ENCODE results near the gene SLC44A3. TPM values are rescaled to one million over a fixed set of nuclear protein-coding genes. Genes with fewer than 3 reads are reported as not detected.

Gene SLC44A3
- total and polyA plus RNA-seq, 3 donors from 2014 or later = 2.7 to 6.4 (median 3.4) TPM

- no peaks in the 10 kb centered on the region for H3K36me3 ChIP-seq (ENCODE audit: low read depth, missing control alignments)
- H3K4me1 ChIP-seq = peaks cover 23% of the 10 kb centered on the region
- intact Hi-C loops (cut with DNase I; ENCODE audit: low total_unique reads) = loop anchor here (10.0 kb wide), 1 partner anchor 187 kb away; no protein-coding TSS in a partner anchor
- WGBS, 2 donors = 79 to 89% methylated on average over 2 of the region's 2 CpGs
- no peak for DNase-seq
- no peaks in the 10 kb centered on the region for H3K27me3 ChIP-seq
- H3K4me3 ChIP-seq = no peak overlapping the region
- TF ChIP-seq CTCF (IDR thresholded peaks at IDR 0.05) (no peak), POLR2A (IDR thresholded peaks at IDR 0.05) (no peak)
- H3K27ac ChIP-seq = no peak overlapping the region
- H3K9me3 ChIP-seq = no peaks in the 10 kb centered on the region
Measured at GRCh38 chr1:94858276-94858675, 38.1 kb downstream of the SLC44A3 start.

GRCh38 chr1:94859174-94859573, 39.0 kb downstream of the SLC44A3 start:
- Histone ChIP-seq H3K4me1 (peaks cover 25% of the 10 kb centered on the region), H3K4me3 (no peak overlapping the region), H3K27ac (no peak overlapping the region), H3K27me3 (no peaks in the 10 kb centered on the region), H3K9me3 (no peaks in the 10 kb centered on the region), H3K36me3 (ENCODE audit: low read depth, missing control alignments) (no peaks in the 10 kb centered on the region)
- intact Hi-C loops (cut with DNase I; ENCODE audit: low total_unique reads) = loop anchor here (10.0 kb wide), 1 partner anchor 186 kb away; no protein-coding TSS in a partner anchor
- no peak for TF ChIP-seq CTCF (IDR thresholded peaks at IDR 0.05)
- no peak for TF ChIP-seq POLR2A (IDR thresholded peaks at IDR 0.05)
- no peak for DNase-seq
- 51 to 57% methylated on average over 2 of the region's 2 CpGs for WGBS, 2 donors

- intact Hi-C loops (cut with DNase I; ENCODE audit: low total_unique reads) = loop anchor here (5.0 kb wide), 1 partner anchor 65 kb away; the partner anchor contains the start of gene CNN3
- H3K27me3 ChIP-seq = no peaks in the 10 kb centered on the region
- TF ChIP-seq POLR2A (IDR thresholded peaks at IDR 0.05) (no peak), CTCF (IDR thresholded peaks at IDR 0.05) (no peak)
- no peak for DNase-seq
- 100% methylated on average over 2 of the region's 2 CpGs for WGBS, 2 donors
- H3K27ac ChIP-seq = peak overlapping the region; percentile 75 to 87
- no peaks in the 10 kb centered on the region for H3K9me3 ChIP-seq
- H3K4me1 ChIP-seq = peaks cover 25% of the 10 kb centered on the region
- no peak overlapping the region for H3K4me3 ChIP-seq
- no peaks in the 10 kb centered on the region for H3K36me3 ChIP-seq (ENCODE audit: low read depth, missing control alignments)
Measured at GRCh38 chr1:94862718-94863117, 42.6 kb downstream of the SLC44A3 start.

- intact Hi-C loops (cut with DNase I; ENCODE audit: low total_unique reads) = loop anchor here (5.0 kb wide), 1 partner anchor 64 kb away; the partner anchor contains the start of gene CNN3
- 14 to 16% methylated on average over 2 of the region's 2 CpGs for WGBS, 2 donors
- DNase-seq = no peak
- no peaks in the 10 kb centered on the region for H3K9me3 ChIP-seq
- H3K36me3 ChIP-seq (ENCODE audit: low read depth, missing control alignments) = no peaks in the 10 kb centered on the region
- no peaks in the 10 kb centered on the region for H3K27me3 ChIP-seq
- peaks cover 25% of the 10 kb centered on the region for H3K4me1 ChIP-seq
- peak overlapping the region; percentile 75 to 87 for H3K27ac ChIP-seq
- H3K4me3 ChIP-seq = no peak overlapping the region
- no peak for TF ChIP-seq CTCF (IDR thresholded peaks at IDR 0.05)
- no peak for TF ChIP-seq POLR2A (IDR thresholded peaks at IDR 0.05)
Measured at GRCh38 chr1:94863297-94863911, 43.2 kb downstream of the SLC44A3 start.

GRCh38 chr1:94863919-94864318, 43.8 kb downstream of the SLC44A3 start:
- TF ChIP-seq POLR2A (IDR thresholded peaks at IDR 0.05) (no peak), CTCF (IDR thresholded peaks at IDR 0.05) (no peak)
- Histone ChIP-seq H3K27ac (peak overlapping the region; percentile 75 to 87), H3K4me1 (peaks cover 25% of the 10 kb centered on the region), H3K4me3 (no peak overlapping the region), H3K27me3 (no peaks in the 10 kb centered on the region), H3K36me3 (ENCODE audit: low read depth, missing control alignments) (no peaks in the 10 kb centered on the region), H3K9me3 (no peaks in the 10 kb centered on the region)
- 33 to 52% methylated on average over 4 of the region's 4 CpGs for WGBS, 2 donors
- DNase-seq = peak; percentile 60
- intact Hi-C loops (cut with DNase I; ENCODE audit: low total_unique reads) = loop anchor here (5.0 kb wide), 1 partner anchor 63 kb away; the partner anchor contains the start of gene CNN3
